HL-60 (cell line): ENCODE measurements around the gene OCIAD1.

Source experiments
- DNase-seq, 2 experiments: peaks; one replicate each; pipeline ENCODE4 v3.0.0-alpha.2; 2010 to 2020; ENCODE audit warnings: low read depth in 1 of 2, low spot score in 1 of 2
- H3K27ac ChIP-seq: fragments of 250-450 bp; sonication (Bioruptor Pico); replicated peaks from 2 replicates; pipeline ENCODE4 v1.5.1; 2020; ENCODE audit warnings: mild to moderate bottlenecking, moderate library complexity
- H3K27me3 ChIP-seq: fragments of 250-450 bp; sonication (Bioruptor Pico); 2 replicates; pipeline ENCODE4 v1.5.1; 2021; ENCODE audit warnings: mild to moderate bottlenecking, moderate library complexity; ENCODE audit not compliant: insufficient read depth, poor library complexity, severe bottlenecking
- H3K4me3 ChIP-seq: replicated peaks from 2 replicates; pipeline ENCODE4 v1.5.1; 2011; ENCODE audit warnings: mild to moderate bottlenecking, control low read depth, low read length; ENCODE audit not compliant: insufficient read depth
- CTCF ChIP-seq: IDR thresholded peaks from one replicate; pipeline ENCODE4 v1.5.1; 2011; ENCODE audit warnings: low read length, control low read depth, inconsistent platforms; ENCODE audit not compliant: insufficient read depth
- GABPA ChIP-seq: IDR thresholded peaks from 2 replicates; pipeline ENCODE4 v1.6.1; 2012; ENCODE audit warnings: low read depth
- POLR2AphosphoS5 ChIP-seq: IDR thresholded peaks from 2 replicates; pipeline ENCODE4 v1.6.1; 2012; ENCODE audit warnings: low read depth
- REST ChIP-seq: IDR thresholded peaks from 2 replicates; pipeline ENCODE4 v1.6.1; 2012; ENCODE audit warnings: low read depth; ENCODE audit not compliant: insufficient replicate concordance
- SPI1 ChIP-seq: IDR thresholded peaks from 2 replicates; pipeline ENCODE4 v1.6.1; 2012; ENCODE audit warnings: low read depth, mild to moderate bottlenecking, borderline replicate concordance

OCIAD1 gene

GRCh38 chr4:48786549-48786948 is 44.3 kb upstream of the OCIAD1 start:
- DNase-seq, result no peak
- Histone ChIP-seq H3K4me3 (no peak overlapping the region), H3K27ac (no peak overlapping the region), H3K27me3 (no peaks in the 10 kb centered on the region)
- TF ChIP-seq SPI1 (no peak), CTCF (no peak), REST (no peak), POLR2AphosphoS5 (no peak), GABPA (no peak)

- no peak for DNase-seq
- no peak overlapping the region for H3K4me3 ChIP-seq
- no peak overlapping the region for H3K27ac ChIP-seq
- no peaks in the 10 kb centered on the region for H3K27me3 ChIP-seq
- TF ChIP-seq POLR2AphosphoS5, result no peak
- TF ChIP-seq GABPA, result no peak
Observed at GRCh38 chr4:48787056-48787455, 43.8 kb upstream of the OCIAD1 start.

GRCh38 chr4:48790561-48790960 is 40.3 kb upstream of the OCIAD1 start:
- H3K4me3 ChIP-seq, result no peak overlapping the region
- no peaks in the 10 kb centered on the region for H3K27me3 ChIP-seq
- H3K27ac ChIP-seq, result no peak overlapping the region
- TF ChIP-seq POLR2AphosphoS5, result no peak
- no peak for TF ChIP-seq REST
- no peak for TF ChIP-seq GABPA
- no peak for TF ChIP-seq SPI1
- TF ChIP-seq CTCF, result no peak
- no peak for DNase-seq

GRCh38 chr4:48791313-48791712 is 39.6 kb upstream of the OCIAD1 start:
- Histone ChIP-seq H3K27ac (no peak overlapping the region), H3K4me3 (no peak overlapping the region), H3K27me3 (no peaks in the 10 kb centered on the region)
- no peak for TF ChIP-seq SPI1
- TF ChIP-seq GABPA, result no peak
- no peak for TF ChIP-seq CTCF
- TF ChIP-seq REST, result no peak
- no peak for TF ChIP-seq POLR2AphosphoS5
- DNase-seq, result no peak
